ENCODE results near the gene VPS35L. TPM values are rescaled to one million over a fixed set of nuclear protein-coding genes. Genes with fewer than 3 reads are reported as not detected.
A peak's percentile ranks its signal among the peaks of the same experiment; 100 is the strongest.

The VPS35L gene
- total RNA-seq, 1 donor from 2014 or later = 55.8 TPM

DNA sequence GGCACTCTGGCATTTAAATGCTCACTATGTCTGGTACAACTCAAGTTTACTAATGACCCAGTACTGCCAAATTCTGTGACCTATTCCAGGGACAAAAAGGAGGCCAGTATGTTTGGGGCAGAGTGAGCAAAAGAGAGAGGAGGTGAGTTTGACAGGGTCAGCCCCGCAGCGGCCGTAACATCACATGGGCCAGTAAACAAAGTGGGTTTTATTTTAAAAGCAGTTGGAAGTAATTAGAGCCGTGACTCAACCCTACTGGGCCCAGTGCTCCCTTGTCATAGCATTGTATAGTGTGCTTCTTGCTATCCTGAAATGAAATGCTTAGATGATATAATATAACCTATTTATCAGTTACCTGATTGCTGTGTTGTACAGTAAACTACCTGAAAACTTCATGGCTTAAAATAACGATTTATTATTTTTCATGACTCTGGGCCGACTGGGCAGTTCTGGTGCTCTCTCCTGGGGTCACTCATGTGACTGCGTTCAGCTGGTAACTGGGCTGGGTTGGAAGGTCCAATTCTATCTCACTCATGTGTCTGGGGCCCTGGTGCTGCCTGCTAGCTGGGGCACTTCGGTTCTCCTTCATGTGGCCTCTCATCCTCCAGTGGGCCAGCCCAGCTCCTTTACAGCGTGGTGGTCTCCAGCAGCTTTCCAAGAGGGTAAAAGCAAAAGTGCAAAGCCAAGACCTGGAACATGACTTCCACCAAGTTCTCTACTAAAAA is 189.9 kb downstream of the VPS35L start:
- DNase-seq (ENCODE audit: low read depth in 2 of 2) = no peak

DNA sequence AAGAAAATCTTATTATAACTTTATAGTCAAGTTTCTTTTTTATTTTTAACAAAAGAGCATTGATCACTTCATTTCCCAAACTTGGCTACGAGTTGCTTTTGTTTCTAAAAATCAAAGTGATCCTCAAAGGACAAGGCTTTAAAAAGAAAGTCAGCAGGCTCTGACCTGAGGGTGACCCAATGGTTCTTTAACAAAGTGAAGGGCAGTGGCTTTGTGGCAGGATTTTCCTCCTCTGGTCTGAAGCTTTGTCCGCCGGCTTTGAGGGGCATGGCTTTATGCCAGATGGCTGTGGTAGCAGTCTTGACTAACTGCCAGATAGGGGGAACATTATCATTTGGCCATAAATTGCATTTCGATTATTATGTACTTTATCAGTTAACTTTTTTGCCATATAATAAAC is 191.1 kb downstream of the VPS35L start:
- peak in 1 of 2 donors; percentile 25 for DNase-seq (ENCODE audit: low read depth in 2 of 2)

DNA sequence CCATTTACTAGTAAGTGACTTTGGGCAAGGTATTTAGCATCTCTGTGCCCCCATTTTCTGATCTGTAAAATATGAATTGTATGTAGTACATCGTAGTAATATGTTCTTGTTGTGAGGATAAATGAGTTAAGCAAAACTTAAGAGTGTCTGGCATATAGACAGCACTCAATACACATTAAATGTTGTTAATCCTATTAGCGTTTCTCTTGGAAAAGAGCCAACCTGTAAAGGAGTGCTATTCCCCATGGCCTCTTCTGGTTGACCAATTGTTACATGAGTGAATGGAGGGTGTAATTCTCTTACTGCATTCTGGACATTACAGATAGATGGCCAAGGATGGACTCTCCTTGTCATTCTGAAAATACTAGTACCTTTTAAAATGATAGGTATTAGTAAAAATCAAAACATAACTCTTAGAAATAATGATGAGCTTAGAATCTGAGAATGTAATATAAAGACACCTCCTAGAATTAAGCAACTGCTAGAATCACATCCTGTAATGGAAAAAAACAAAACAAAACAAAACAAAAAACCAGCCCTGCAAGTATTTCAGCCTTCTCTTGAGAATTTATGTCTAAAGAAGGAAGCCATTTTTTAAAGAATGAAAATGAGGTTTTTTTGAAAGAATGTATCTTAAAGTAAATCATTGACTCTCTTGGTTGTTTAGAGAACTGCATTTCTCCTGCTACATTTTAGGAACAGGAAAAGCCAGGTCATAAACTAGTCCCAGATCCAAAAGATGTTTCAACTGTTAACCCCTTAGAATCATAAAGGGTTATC is 193.1 kb downstream of the VPS35L start:
- peak in 1 of 2 donors; percentile 29 for DNase-seq (ENCODE audit: low read depth in 2 of 2)

DNA sequence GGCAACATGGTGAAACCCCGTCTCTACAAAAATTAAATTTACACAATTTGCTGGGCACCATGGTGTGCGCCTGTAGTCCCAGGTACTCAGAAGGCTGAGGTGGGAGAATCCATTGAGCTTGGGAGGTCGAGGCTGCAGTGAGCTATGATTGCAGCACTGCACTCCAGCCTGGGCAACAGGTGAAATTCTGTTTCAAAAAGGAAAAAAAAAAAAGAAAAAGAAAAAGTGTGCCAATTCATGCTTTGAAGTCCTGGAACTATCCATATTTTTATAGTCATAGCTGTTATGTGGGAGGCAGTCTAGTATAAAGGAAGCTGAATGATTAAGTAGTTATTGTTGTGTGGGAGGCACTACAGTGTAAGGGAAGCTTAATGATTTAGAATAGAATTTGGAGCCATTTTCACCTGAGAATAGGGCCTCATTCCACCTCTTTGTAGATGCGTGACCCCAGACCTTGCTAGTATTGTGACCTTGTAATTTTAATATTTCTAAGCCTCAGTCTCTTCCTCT is 194.1 kb downstream of the VPS35L start:
- DNase-seq (ENCODE audit: low read depth in 2 of 2) = peak in 1 of 2 donors; percentile 58

Other genes starting within 250 kb of the VPS35L start
- gene TMC5, start 137.8 kb upstream of the VPS35L start, total RNA-seq = not detected in 2 replicates
- gene GDE1, start 33.6 kb upstream of the VPS35L start, total RNA-seq = 24.0 and 30.5 TPM in 2 replicates
- 5.6 and 6.5 TPM in 2 replicates for gene CCP110, start 31.8 kb upstream of the VPS35L start, total RNA-seq
- gene KNOP1, start 162.5 kb downstream of the VPS35L start, total RNA-seq = 6.1 and 10.5 TPM in 2 replicates
- 7.8 and 10.9 TPM in 2 replicates for gene IQCK, start 162.6 kb downstream of the VPS35L start, total RNA-seq

Measured in lung microvascular endothelial cell (primary cell).